GM12874 (cell line): Measurements from ENCODE around the gene RASGRF2.
A peak's percentile ranks its signal among the peaks of the same experiment; 100 is the strongest.

Experiments
- TF ChIP-seq, protein P1 (sequence below): IDR thresholded peaks from 2 replicates; pipeline ENCODE4 v1.5.1; 2011; ENCODE audit warnings: low read depth, mild to moderate bottlenecking, control low read depth, low read length, moderate library complexity; ENCODE audit not compliant: insufficient read depth

Gene RASGRF2

DNA sequence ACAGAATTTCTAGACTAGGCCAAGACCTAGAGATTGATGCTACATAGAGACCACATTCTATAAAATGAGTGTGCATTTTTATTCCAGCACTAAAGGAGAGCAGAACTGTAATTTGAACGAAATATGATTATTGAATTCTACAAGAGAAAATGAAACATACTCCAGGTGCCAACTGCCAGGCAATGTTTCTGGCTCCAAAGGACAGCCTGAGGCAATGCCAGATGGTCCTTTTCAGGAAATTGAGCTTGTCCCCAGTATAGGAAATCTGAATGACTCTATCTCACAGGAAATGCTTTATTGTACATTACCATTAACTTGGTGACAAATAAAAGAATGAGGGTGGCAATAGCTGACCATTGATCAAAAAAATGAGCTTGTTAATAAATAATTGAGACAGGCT, 28.8 kb upstream of the RASGRF2 start:
- TF ChIP-seq, protein P1, sequence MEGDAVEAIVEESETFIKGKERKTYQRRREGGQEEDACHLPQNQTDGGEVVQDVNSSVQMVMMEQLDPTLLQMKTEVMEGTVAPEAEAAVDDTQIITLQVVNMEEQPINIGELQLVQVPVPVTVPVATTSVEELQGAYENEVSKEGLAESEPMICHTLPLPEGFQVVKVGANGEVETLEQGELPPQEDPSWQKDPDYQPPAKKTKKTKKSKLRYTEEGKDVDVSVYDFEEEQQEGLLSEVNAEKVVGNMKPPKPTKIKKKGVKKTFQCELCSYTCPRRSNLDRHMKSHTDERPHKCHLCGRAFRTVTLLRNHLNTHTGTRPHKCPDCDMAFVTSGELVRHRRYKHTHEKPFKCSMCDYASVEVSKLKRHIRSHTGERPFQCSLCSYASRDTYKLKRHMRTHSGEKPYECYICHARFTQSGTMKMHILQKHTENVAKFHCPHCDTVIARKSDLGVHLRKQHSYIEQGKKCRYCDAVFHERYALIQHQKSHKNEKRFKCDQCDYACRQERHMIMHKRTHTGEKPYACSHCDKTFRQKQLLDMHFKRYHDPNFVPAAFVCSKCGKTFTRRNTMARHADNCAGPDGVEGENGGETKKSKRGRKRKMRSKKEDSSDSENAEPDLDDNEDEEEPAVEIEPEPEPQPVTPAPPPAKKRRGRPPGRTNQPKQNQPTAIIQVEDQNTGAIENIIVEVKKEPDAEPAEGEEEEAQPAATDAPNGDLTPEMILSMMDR: no peak

GRCh38 chr5:80933036-80933435, 27.1 kb upstream of the RASGRF2 start:
- TF ChIP-seq, protein P1: no peak

DNA sequence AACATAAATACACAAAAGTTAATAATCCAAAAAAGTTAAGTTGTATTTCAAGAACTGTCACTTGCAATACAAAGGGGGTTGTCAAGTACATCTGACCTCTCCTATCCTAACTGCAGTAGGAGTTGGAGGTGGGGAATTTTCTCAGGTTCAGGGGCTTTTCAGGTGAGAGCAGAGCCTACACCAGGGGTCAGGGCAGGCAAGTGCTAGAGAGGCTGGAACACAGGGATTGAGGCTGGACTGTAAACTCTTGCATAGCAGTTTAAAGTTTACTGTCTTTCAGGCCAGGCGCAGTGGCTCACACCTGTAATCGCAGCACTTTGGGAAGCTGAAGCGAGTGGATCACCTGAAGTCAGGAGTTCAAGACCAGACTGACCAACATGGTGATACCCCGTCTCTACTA, 25.4 kb upstream of the RASGRF2 start:
- TF ChIP-seq, protein P1: no peak

DNA sequence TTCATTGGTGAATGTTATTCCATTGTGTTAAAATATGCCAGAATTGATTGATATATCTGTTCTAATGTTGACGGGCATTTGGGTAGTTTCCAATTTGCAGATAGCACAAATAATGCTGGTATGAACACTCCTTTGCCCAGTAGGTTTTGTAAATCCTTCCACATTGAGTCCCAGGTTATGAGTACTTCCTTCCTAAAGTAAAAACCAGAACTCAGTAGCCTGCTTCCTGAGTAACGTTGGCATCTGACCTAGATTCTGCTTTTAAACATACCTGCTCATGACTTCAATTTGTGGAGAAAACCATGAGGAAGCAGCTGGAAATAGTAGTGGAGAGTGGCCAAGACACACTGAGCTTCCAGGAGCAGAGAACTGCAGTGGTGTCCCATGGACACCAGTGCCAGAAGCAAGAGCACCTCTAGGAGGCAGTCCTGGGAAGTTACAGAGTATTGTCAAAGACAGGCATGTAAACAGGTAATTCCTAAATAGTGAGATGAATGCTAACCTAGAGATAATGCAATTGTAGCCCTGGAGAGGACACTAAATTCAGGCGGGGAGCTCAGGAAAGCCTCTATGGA, 24.3 kb upstream of the RASGRF2 start:
- TF ChIP-seq, protein P1: 0 out of 2 replicates have a peak, but pooled peaks have one; percentile 14

- TF ChIP-seq, protein P1: no peak
These were observed 23.3 kb upstream of the RASGRF2 start for GRCh38 chr5:80936881-80937280.

DNA sequence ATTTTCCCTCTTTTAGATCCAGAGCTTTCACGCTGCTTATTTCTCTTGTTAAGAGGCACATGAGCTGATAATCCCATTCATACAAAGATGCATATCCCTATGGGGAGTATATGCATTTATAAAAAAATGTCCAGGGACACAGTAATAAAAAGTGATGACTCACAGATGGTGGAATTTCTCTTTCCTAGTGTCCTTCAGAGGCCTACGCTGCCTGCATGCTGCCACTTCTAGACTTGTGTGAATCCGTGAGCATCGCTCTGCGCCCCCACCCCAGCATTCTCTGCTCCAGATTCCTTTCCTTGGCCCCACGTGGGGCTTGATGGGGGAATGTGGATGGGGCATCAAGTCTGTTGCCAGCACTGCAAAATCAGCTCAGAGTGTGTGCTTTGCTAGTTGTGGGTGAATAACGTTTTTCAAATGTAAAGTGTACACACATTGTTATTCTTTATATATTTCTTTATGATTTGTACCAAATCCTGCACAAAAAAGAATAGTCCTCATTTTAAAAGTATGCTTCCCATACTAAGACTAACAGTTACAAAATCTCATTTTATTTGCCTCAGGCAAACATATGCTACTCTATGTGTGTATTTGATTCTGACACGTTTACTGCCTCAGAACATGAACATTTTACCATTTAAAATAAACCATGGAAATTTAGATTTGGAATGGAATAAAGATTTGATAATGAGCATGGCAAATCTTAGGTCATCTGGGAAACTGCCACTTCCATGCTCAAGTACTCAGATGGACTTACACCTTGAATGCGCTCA, 22.4 kb upstream of the RASGRF2 start:
- TF ChIP-seq, protein P1: no peak

DNA sequence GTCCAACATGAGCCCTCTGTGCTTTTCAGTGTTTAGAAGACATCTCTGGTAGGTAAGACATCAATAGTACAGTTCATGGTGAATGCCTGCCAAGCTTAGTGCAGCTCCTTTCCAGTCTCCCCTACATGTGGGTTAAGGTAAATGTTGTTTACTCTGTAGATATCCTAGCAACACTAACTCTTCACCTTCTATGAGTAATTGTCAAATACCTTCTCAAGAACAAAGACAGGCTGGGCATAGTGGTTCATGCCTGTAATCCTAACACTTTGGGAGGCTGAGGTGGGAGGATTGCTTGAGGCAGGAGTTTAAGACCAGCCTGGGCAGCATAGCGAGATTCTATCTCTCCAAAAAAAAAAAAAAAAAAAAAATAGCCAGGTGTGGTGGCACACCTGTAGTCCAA, 18.7 kb upstream of the RASGRF2 start:
- TF ChIP-seq, protein P1: no peak
